Activated naive CD4-positive, alpha-beta T cell treated with anti-CD3 and anti-CD28 coated beads, Interleukin-2, amount 50 U/mL, for 72 hours (primary cell): ENCODE data around the gene CETP. TPM values are rescaled to one million over a fixed set of nuclear protein-coding genes. Genes with fewer than 3 reads are reported as not detected.

Experiments
- ATAC-seq, 2 donors: fragments of 150-1000 bp; cut with Tn5 transposase; 2 replicates each; pipeline ENCODE4 v1.10.0; 2021; ENCODE audit warnings: mild to moderate bottlenecking in 2 of 2, moderate library complexity in 2 of 2
- DNase-seq, 2 donors: peaks; one replicate each; pipeline ENCODE4 v3.0.0; 2021 to 2022; ENCODE audit warnings: low spot score in 2 of 2
- H3K27ac Mint-ChIP-seq, 2 donors: one replicate each; pipeline ENCODE4 v1.8.0; 2022; ENCODE audit warnings: mild to moderate bottlenecking in 2 of 2, mixed read lengths in 2 of 2
- H3K36me3 Mint-ChIP-seq, 2 donors: one replicate each; pipeline ENCODE4 v1.8.0; 2022; ENCODE audit warnings: mixed read lengths in 2 of 2
- H3K9me3 Mint-ChIP-seq, 2 donors: one replicate each; pipeline ENCODE4 v1.8.0; 2022; ENCODE audit warnings: mixed read lengths in 2 of 2
- total RNA-seq, 2 donors: library from RNA; stranded (reverse); gene quantifications; one replicate each; pipeline ENCODE4 v1.2.3, GENCODE V29; 2022

The CETP gene
- total RNA-seq, 2 donors from 2014 or later, result not detected

- Mint-ChIP-seq H3K36me3 (peaks cover 0 to 46% of the 10 kb centered on the region in 2 donors), H3K27ac (peak overlapping the region; percentile 66 to 92), H3K9me3 (no peaks in the 10 kb centered on the region)
- ATAC-seq, result no peak
- peak in 1 of 2 donors; percentile 21 for DNase-seq
Observed at GRCh38 chr16:57009643-57010170, 48.0 kb downstream of the CETP start.

GRCh38 chr16:57012353-57012752 is 50.6 kb downstream of the CETP start:
- no peak for ATAC-seq
- peak overlapping the region; percentile 30 to 89 for H3K27ac Mint-ChIP-seq
- DNase-seq, result peak in 1 of 2 donors; percentile 25
- peaks cover 13 to 44% of the 10 kb centered on the region in 2 donors for H3K36me3 Mint-ChIP-seq
- no peaks in the 10 kb centered on the region for H3K9me3 Mint-ChIP-seq

- no peak for DNase-seq
- no peaks in the 10 kb centered on the region for H3K9me3 Mint-ChIP-seq
- H3K36me3 Mint-ChIP-seq, result peaks cover 22 to 53% of the 10 kb centered on the region in 2 donors
- peak; percentile 13 to 17 for ATAC-seq
- peak overlapping the region; percentile 56 to 94 for H3K27ac Mint-ChIP-seq
Observed at GRCh38 chr16:57013229-57013628, 51.5 kb downstream of the CETP start.

- DNase-seq (no peak), ATAC-seq (no peak)
- Mint-ChIP-seq H3K27ac (peak overlapping the region; percentile 56 to 94), H3K36me3 (peaks cover 26 to 53% of the 10 kb centered on the region in 2 donors), H3K9me3 (no peaks in the 10 kb centered on the region)
Observed at GRCh38 chr16:57013902-57014301, 52.2 kb downstream of the CETP start.

- no peaks in the 10 kb centered on the region for H3K9me3 Mint-ChIP-seq
- H3K36me3 Mint-ChIP-seq, result peaks cover 38 to 62% of the 10 kb centered on the region in 2 donors
- DNase-seq (no peak), ATAC-seq (no peak)
- H3K27ac Mint-ChIP-seq, result peak overlapping the region; percentile 72 to 97
Observed at GRCh38 chr16:57016301-57016700, 54.6 kb downstream of the CETP start.

- peak in 1 of 2 donors; percentile 37 for DNase-seq
- Mint-ChIP-seq H3K36me3 (peaks cover 40 to 65% of the 10 kb centered on the region in 2 donors), H3K27ac (peak overlapping the region; percentile 72 to 97), H3K9me3 (no peaks in the 10 kb centered on the region)
- ATAC-seq, result no peak
Observed at GRCh38 chr16:57016831-57017230, 55.1 kb downstream of the CETP start.

- DNase-seq, result peak in 1 of 2 donors; percentile 47
- Mint-ChIP-seq H3K27ac (peak overlapping the region; percentile 72 to 97), H3K9me3 (no peaks in the 10 kb centered on the region), H3K36me3 (peaks cover 40 to 65% of the 10 kb centered on the region in 2 donors)
- peak in 1 of 2 donors; percentile 60 for ATAC-seq
Observed at GRCh38 chr16:57017251-57017650, 55.5 kb downstream of the CETP start.

- ATAC-seq (no peak), DNase-seq (peak in 1 of 2 donors; percentile 6)
- Mint-ChIP-seq H3K27ac (peak overlapping the region; percentile 5 to 21), H3K36me3 (peaks cover 45 to 87% of the 10 kb centered on the region in 2 donors), H3K9me3 (no peaks in the 10 kb centered on the region)
Observed at GRCh38 chr16:57019746-57020145, 58.0 kb downstream of the CETP start.

- Mint-ChIP-seq H3K36me3 (peaks cover 45 to 95% of the 10 kb centered on the region in 2 donors), H3K27ac (peak overlapping the region; percentile 21 to 39), H3K9me3 (no peaks in the 10 kb centered on the region)
- ATAC-seq (no peak), DNase-seq (no peak)
Observed at GRCh38 chr16:57020651-57021050, 58.9 kb downstream of the CETP start.

GRCh38 chr16:57021757-57022156 is 60.0 kb downstream of the CETP start:
- peaks cover 38 to 98% of the 10 kb centered on the region in 2 donors for H3K36me3 Mint-ChIP-seq
- H3K27ac Mint-ChIP-seq, result peak overlapping the region in 1 of 2 donors; percentile 39
- H3K9me3 Mint-ChIP-seq, result no peaks in the 10 kb centered on the region
- ATAC-seq (no peak), DNase-seq (no peak)

- ATAC-seq, result no peak
- Mint-ChIP-seq H3K9me3 (no peaks in the 10 kb centered on the region), H3K36me3 (peaks cover 38 to 98% of the 10 kb centered on the region in 2 donors), H3K27ac (peak overlapping the region; percentile 25 to 88)
- no peak for DNase-seq
Observed at GRCh38 chr16:57022445-57022844, 60.7 kb downstream of the CETP start.

GRCh38 chr16:57023541-57024249 is 61.9 kb downstream of the CETP start:
- H3K9me3 Mint-ChIP-seq, result no peaks in the 10 kb centered on the region
- ATAC-seq (peak; percentile 76 to 79), DNase-seq (peak; percentile 53 to 83)
- H3K36me3 Mint-ChIP-seq, result peaks cover 30 to 89% of the 10 kb centered on the region in 2 donors
- H3K27ac Mint-ChIP-seq, result peak overlapping the region; percentile 25 to 81

GRCh38 chr16:57024894-57025680 is 63.3 kb downstream of the CETP start:
- Mint-ChIP-seq H3K36me3 (peaks cover 30 to 81% of the 10 kb centered on the region in 2 donors), H3K27ac (peak overlapping the region in 1 of 2 donors; percentile 25), H3K9me3 (peaks cover 2% of the 10 kb centered on the region in 2 donors)
- no peak for DNase-seq
- no peak for ATAC-seq

GRCh38 chr16:57025941-57026777 is 64.4 kb downstream of the CETP start:
- DNase-seq (no peak), ATAC-seq (no peak)
- Mint-ChIP-seq H3K27ac (peak overlapping the region; percentile 25 to 82), H3K36me3 (peaks cover 34 to 78% of the 10 kb centered on the region in 2 donors), H3K9me3 (peaks cover 5 to 7% of the 10 kb centered on the region in 2 donors)

GRCh38 chr16:57026778-57027062 is 65.0 kb downstream of the CETP start:
- Mint-ChIP-seq H3K9me3 (peaks cover 5 to 7% of the 10 kb centered on the region in 2 donors), H3K36me3 (peaks cover 36 to 78% of the 10 kb centered on the region in 2 donors), H3K27ac (peak overlapping the region; percentile 25 to 47)
- ATAC-seq (no peak), DNase-seq (no peak)

- Mint-ChIP-seq H3K36me3 (peaks cover 40 to 78% of the 10 kb centered on the region in 2 donors), H3K9me3 (peaks cover 5 to 7% of the 10 kb centered on the region in 2 donors), H3K27ac (peak overlapping the region; percentile 25 to 47)
- DNase-seq, result no peak
- ATAC-seq, result no peak
Observed at GRCh38 chr16:57027067-57027466, 65.3 kb downstream of the CETP start.
